LoVo (cell line): Measurements from ENCODE around the gene ARHGAP24.

Experiments used
- DNase-seq: peaks from one replicate; pipeline ENCODE4 v3.0.0-alpha.2; 2016; ENCODE audit warnings: low spot score

The ARHGAP24 gene

GRCh38 chr4:85740431-85740861 is 265.5 kb downstream of the ARHGAP24 start:
- DNase-seq: no peak

- DNase-seq: no peak
These were observed 266.4 kb downstream of the ARHGAP24 start for GRCh38 chr4:85741381-85741780.

- no peak for DNase-seq
These were observed 267.1 kb downstream of the ARHGAP24 start for GRCh38 chr4:85741921-85742591.

GRCh38 chr4:85744950-85745349 is 270.0 kb downstream of the ARHGAP24 start:
- DNase-seq: peak; percentile 39

GRCh38 chr4:85745939-85746338 is 271.0 kb downstream of the ARHGAP24 start:
- DNase-seq: no peak

GRCh38 chr4:85747882-85748491 is 273.0 kb downstream of the ARHGAP24 start:
- DNase-seq: peak; percentile 63

- no peak for DNase-seq
These were observed 273.7 kb downstream of the ARHGAP24 start for GRCh38 chr4:85748654-85749053.

GRCh38 chr4:85751866-85752265 is 276.9 kb downstream of the ARHGAP24 start:
- DNase-seq: no peak

- no peak for DNase-seq
These were observed 280.3 kb downstream of the ARHGAP24 start for GRCh38 chr4:85755285-85755684.

GRCh38 chr4:85756938-85757337 is 282.0 kb downstream of the ARHGAP24 start:
- no peak for DNase-seq

GRCh38 chr4:85759388-85759787 is 284.4 kb downstream of the ARHGAP24 start:
- DNase-seq: no peak

- no peak for DNase-seq
These were observed 285.6 kb downstream of the ARHGAP24 start for GRCh38 chr4:85760511-85760910.

- no peak for DNase-seq
These were observed 287.0 kb downstream of the ARHGAP24 start for GRCh38 chr4:85761803-85762528.

- DNase-seq: no peak
These were observed 287.6 kb downstream of the ARHGAP24 start for GRCh38 chr4:85762529-85762871.

- no peak for DNase-seq
These were observed 288.3 kb downstream of the ARHGAP24 start for GRCh38 chr4:85763202-85763601.

- DNase-seq: no peak
These were observed 292.7 kb downstream of the ARHGAP24 start for GRCh38 chr4:85767649-85768048.

- DNase-seq: no peak
These were observed 294.1 kb downstream of the ARHGAP24 start for GRCh38 chr4:85769009-85769408.

GRCh38 chr4:85772470-85772869 is 297.5 kb downstream of the ARHGAP24 start:
- no peak for DNase-seq

- no peak for DNase-seq
These were observed 298.4 kb downstream of the ARHGAP24 start for GRCh38 chr4:85773372-85773771.

GRCh38 chr4:85774000-85774399 is 299.1 kb downstream of the ARHGAP24 start:
- no peak for DNase-seq

- no peak for DNase-seq
These were observed 299.5 kb downstream of the ARHGAP24 start for GRCh38 chr4:85774489-85774888.

- DNase-seq: no peak
These were observed 301.1 kb downstream of the ARHGAP24 start for GRCh38 chr4:85776096-85776495.

GRCh38 chr4:85776579-85776978 is 301.6 kb downstream of the ARHGAP24 start:
- DNase-seq: no peak
